ENCODE data around the gene EPB41L2.

The EPB41L2 gene

DNA sequence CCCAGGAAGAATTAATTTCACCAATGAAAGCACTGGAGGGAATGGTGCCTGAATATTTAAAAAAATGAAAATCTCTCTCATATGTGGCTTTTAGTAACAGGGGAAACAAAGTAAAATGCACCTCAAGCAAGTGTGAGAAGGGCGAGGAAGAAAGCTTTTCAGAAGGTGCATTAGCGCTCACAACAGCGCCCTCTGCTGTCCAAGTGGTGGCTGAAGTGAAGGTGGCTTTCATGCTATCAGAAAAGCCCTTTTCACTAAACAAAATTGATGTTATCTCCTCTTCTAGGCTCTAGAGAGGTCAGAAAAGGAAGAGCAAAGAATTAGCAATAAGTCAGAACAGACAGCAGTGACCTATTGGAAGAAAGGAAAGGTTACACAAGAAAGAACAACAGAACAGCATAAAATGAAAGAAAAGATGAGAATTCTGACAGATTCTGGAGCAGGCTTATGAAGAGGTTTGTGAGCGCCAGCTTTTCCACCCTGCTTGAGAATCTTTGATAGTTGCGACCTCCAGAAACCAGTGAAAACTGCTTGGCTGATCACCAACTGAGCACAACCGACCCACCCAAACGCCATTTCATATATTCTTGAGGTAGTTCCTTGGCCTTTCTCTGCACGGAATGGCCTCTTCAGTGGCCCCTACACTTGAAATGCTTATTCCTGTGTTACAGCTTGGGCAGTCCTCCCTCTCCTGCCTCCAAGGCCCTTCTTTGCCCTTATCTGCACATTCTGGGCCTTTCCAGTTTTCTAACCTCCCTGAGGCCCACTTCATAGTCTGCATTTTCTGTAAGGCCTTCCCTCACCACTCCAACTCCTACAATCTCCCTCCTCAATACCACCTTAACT lies 190.6 kb downstream of the EPB41L2 start:
- TF ChIP-seq, protein P1, sequence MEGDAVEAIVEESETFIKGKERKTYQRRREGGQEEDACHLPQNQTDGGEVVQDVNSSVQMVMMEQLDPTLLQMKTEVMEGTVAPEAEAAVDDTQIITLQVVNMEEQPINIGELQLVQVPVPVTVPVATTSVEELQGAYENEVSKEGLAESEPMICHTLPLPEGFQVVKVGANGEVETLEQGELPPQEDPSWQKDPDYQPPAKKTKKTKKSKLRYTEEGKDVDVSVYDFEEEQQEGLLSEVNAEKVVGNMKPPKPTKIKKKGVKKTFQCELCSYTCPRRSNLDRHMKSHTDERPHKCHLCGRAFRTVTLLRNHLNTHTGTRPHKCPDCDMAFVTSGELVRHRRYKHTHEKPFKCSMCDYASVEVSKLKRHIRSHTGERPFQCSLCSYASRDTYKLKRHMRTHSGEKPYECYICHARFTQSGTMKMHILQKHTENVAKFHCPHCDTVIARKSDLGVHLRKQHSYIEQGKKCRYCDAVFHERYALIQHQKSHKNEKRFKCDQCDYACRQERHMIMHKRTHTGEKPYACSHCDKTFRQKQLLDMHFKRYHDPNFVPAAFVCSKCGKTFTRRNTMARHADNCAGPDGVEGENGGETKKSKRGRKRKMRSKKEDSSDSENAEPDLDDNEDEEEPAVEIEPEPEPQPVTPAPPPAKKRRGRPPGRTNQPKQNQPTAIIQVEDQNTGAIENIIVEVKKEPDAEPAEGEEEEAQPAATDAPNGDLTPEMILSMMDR (IDR thresholded peaks at IDR 0.05; ENCODE audit: control extremely low read depth, extremely low read depth, low read depth, missing control alignments) = peak; percentile 87
- DNase-seq (ENCODE audit: extremely low spot score) = peak; percentile 40
- ChIA-PET POLR2A (no interaction called here), CTCF (interaction anchor here (0.7 to 4.6 kb wide), 21 partner anchors 9 to 757 kb away, joined by 3 to 40 read pairs (median 4); no protein-coding TSS in a partner anchor)

DNA sequence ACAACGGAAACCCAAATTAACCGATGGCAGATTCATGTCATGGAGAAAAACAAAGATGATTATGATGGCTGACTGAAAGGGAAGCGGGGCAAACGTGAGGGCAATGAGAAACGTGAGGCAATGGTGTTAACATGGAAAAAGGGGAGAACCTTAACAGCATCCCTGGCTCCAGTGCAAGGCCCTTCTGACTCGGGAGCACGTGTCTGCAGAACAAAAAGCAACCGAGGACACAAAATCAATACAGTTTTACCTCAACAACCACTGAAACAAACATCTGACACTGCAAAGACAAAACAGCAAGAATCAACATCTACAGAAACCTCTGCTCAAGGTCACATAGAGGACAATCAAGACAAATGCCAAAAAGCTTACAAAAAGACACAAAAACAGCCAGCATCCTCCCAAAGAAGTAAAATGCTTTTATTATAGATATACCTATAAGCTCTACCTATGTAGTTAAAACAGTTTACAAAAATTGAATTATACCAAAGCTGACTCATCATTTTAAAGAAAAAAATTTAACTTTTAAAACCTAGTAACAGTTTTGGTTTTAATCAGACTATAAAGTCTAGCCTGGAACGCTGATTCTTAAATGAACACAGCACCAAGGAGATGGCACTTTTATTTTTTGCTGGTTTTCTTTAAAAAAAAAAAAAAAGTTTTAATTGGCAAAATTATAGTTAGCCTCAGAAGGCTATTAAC lies 192.7 kb downstream of the EPB41L2 start:
- DNase-seq (ENCODE audit: extremely low spot score) = no peak
- CTCF ChIA-PET = interaction anchor here (1.1 to 4.6 kb wide), 8 partner anchors 8 to 1371 kb away, joined by 3 to 40 read pairs (median 14); no protein-coding TSS in a partner anchor

DNA sequence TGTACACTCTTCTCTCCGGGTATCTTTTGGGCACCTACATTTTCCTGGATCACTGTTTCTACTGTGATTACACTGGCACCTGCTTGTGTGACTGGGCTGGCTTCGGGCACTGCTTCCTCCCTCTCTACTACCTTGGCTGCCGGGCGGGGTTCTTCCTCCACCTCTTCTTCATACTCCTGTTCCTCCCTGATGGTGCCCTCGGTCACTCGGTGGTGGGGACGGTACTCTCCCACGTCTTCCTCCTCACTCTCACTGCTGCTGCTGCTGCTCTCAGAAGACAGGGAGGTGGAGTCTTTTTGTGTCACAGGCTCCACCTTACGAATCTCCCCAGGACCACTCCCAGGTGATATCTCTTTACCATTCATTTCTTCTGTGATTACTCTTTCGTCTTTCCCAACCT lies 193.4 kb downstream of the EPB41L2 start:
- ChIA-PET CTCF (interaction anchor here (1.4 to 4.4 kb wide), 2 partner anchors 8 to 15 kb away, joined by 4 to 37 read pairs; no protein-coding TSS in a partner anchor), POLR2A (no interaction called here)
- DNase-seq (ENCODE audit: extremely low spot score) = no peak
- TF ChIP-seq, protein P1 (IDR thresholded peaks at IDR 0.05; ENCODE audit: control extremely low read depth, extremely low read depth, low read depth, missing control alignments) = no peak

More for the DNA sequence above, 192.7 kb downstream of the EPB41L2 start:
- TF ChIP-seq, protein P1 (IDR thresholded peaks at IDR 0.05; ENCODE audit: control extremely low read depth, extremely low read depth, low read depth, missing control alignments) = no peak
- POLR2A ChIA-PET = no interaction called here

DNA sequence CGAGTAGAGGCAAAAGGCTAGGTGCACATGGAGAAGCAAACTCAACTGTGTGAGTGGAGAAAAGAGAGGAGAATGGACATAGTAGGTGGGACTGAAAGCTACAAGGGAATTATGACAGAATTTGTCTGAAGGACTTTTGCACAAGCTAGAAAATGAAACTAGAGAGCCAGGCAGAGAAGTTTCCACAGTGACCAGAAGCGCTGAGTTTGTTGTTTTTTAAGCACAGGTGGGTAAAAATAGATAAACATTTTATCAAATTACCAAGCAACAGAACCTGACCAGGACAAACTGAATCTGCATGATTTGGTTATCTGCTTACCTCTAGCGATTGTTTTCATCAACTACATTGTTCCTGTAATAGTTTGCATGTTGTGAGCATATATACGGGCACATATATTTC lies 197.3 kb downstream of the EPB41L2 start:
- DNase-seq (ENCODE audit: extremely low spot score) = no peak
- CTCF ChIA-PET = interaction anchor here (1.3 kb wide), 1 partner anchor 8 kb away, joined by 4 read pairs; no protein-coding TSS in a partner anchor
- POLR2A ChIA-PET = no interaction called here
- TF ChIP-seq, protein P1 (IDR thresholded peaks at IDR 0.05; ENCODE audit: control extremely low read depth, extremely low read depth, low read depth, missing control alignments) = no peak

DNA sequence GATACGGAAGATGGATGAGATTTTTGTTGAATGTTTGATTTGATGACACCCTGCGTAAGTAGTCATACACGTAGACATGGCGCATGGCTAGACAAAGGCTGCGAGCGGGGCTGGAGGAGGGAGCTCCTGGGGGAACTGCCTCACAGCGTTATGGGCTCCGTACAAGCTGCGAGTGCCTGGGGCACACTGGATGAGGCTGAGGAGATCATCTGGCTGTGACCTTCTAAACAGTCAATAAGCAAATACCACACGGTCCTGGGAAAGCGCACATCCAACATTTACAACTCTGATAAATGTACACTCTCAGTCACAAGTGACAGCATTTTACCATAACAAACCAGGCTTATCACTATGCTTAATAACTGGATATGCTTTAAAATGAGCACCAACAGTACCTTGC lies 198.7 kb downstream of the EPB41L2 start:
- CTCF ChIA-PET = interaction anchor here (1.0 to 4.9 kb wide), 3 partner anchors 8 to 16 kb away, joined by 4 to 37 read pairs (median 4); no protein-coding TSS in a partner anchor
- DNase-seq (ENCODE audit: extremely low spot score) = no peak
- TF ChIP-seq, protein P1 (IDR thresholded peaks at IDR 0.05; ENCODE audit: control extremely low read depth, extremely low read depth, low read depth, missing control alignments) = no peak
- POLR2A ChIA-PET = no interaction called here

DNA sequence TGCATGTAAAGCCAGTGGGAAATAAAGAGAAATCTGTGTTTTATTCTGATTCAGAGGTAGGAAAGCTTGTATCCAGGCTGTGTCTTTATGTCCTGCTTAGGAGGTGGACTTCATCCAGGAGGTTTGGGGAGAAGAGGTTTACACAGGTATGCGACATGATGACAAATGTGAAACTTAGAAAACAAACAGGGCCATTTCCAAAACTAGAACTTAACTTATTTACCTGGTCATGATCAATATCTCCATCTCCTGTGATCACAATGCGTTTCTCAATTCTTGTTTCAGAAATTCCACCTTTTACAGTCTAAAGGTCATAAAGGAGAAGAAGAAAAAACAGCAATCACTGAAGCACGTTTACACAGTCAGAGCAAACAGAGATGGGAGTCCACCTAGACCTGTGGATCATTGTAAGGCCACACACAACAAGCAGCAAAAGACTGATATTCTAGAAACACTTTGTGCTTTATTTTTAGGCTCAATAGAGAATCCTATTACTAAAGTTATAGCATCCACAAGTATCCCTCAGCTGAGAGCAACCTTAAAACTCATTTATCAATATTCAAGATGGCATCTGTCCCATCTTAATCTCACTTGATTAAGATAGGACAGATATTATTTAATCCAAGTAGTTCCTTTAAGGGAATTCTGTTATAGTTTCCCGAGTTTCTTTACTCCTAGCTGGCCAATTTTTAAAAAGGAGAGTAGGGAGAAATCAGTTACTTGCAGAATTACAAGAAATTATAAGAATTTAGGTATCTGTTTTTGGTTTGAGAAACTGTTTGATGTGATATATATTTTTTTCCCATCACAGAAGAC lies 199.4 kb downstream of the EPB41L2 start:
- no peak for DNase-seq (ENCODE audit: extremely low spot score)
- CTCF ChIA-PET = interaction anchor here (0.7 to 4.9 kb wide), 5 partner anchors 8 to 570 kb away, joined by 3 to 37 read pairs (median 4); no protein-coding TSS in a partner anchor
- POLR2A ChIA-PET = no interaction called here
- TF ChIP-seq, protein P1 (IDR thresholded peaks at IDR 0.05; ENCODE audit: control extremely low read depth, extremely low read depth, low read depth, missing control alignments) = no peak

Data from GM10248 (cell line).